Cardiac fibroblast (primary cell): Measurements from ENCODE around the gene SHROOM1.

Experiments used
- DNase-seq, 2 donors: peaks; one replicate each; pipeline versions ENCODE4 v3.0.0 to v3.0.0-alpha.2; 2010; ENCODE audit warnings: low read depth in 2 of 2
- H3K4me3 ChIP-seq, 2 donors: replicated peaks in 1 of 2; 1 replicate in 1 of 2; 2 replicates in 1 of 2; pipeline ENCODE4 v1.5.1; 2011; ENCODE audit warnings: low read depth in 2 of 2, low read length in 2 of 2, mild to moderate bottlenecking in 2 of 2, moderate library complexity in 1 of 2
- CTCF ChIP-seq: IDR thresholded peaks from one replicate; pipeline ENCODE4 v1.5.1; 2011; ENCODE audit warnings: low read depth, mild to moderate bottlenecking, low read length, inconsistent platforms

Gene SHROOM1

GRCh38 chr5:132872788-132873118 is 42.3 kb upstream of the SHROOM1 start:
- no peak for DNase-seq
- TF ChIP-seq CTCF, result no peak
- H3K4me3 ChIP-seq, result no peak overlapping the region

- DNase-seq, result no peak
- TF ChIP-seq CTCF, result no peak
- H3K4me3 ChIP-seq, result no peak overlapping the region
Measured at GRCh38 chr5:132871459-132872284, 41.2 kb upstream of the SHROOM1 start.

- no peak overlapping the region for H3K4me3 ChIP-seq
- no peak for TF ChIP-seq CTCF
- no peak for DNase-seq
Measured at GRCh38 chr5:132870801-132871200, 40.4 kb upstream of the SHROOM1 start.

GRCh38 chr5:132868754-132869153 is 38.3 kb upstream of the SHROOM1 start:
- TF ChIP-seq CTCF, result no peak
- H3K4me3 ChIP-seq, result no peak overlapping the region
- DNase-seq, result no peak

GRCh38 chr5:132867046-132867451 is 36.6 kb upstream of the SHROOM1 start:
- DNase-seq, result no peak
- TF ChIP-seq CTCF, result no peak
- H3K4me3 ChIP-seq, result peak overlapping the region; percentile 89 to 90

- peak; percentile 33 for TF ChIP-seq CTCF
- DNase-seq, result peak; percentile 100
- peak within 1 kb of the TSS; percentile 89 to 90 for H3K4me3 ChIP-seq
Measured at GRCh38 chr5:132866342-132867045, 36.0 kb upstream of the SHROOM1 start, which contains the start of the genes GDF9 and UQCRQ. Gene GDF9, minus strand, starts transcription at chr5:132866469. Its CDS starts 1,936 bp downstream, at chr5:132864533. Gene UQCRQ, plus strand, starts transcription at chr5:132866642. Its CDS starts 240 bp downstream, at chr5:132866882.
